ENCODE results near the gene BABAM2. TPM values are rescaled to one million over a fixed set of nuclear protein-coding genes. Genes with fewer than 3 reads are reported as not detected.

The BABAM2 gene
- total RNA-seq, 1 donor from 2014 or later, result 35.3 TPM

- TF ChIP-seq CTCF (IDR thresholded peaks at IDR 0.05; ENCODE audit: insufficient read depth, low read length, poor library complexity, severe bottlenecking), result no peak
- Histone ChIP-seq H3K36me3 (ENCODE audit: control insufficient read depth, insufficient read depth, low read length) (no peaks in the 10 kb centered on the region), H3K4me3 (ENCODE audit: low read depth, low read length) (no peak overlapping the region), H3K27me3 (ENCODE audit: control insufficient read depth, insufficient read depth, low read length) (no peaks in the 10 kb centered on the region)
- no peak for DNase-seq (ENCODE audit: low read depth)
Observed at GRCh38 chr2:28247290-28247689, 356.8 kb downstream of the BABAM2 start.

GRCh38 chr2:28247734-28248133 is 357.2 kb downstream of the BABAM2 start:
- no peak overlapping the region for H3K4me3 ChIP-seq (ENCODE audit: low read depth, low read length)
- no peaks in the 10 kb centered on the region for H3K36me3 ChIP-seq (ENCODE audit: control insufficient read depth, insufficient read depth, low read length)
- no peak for TF ChIP-seq CTCF (IDR thresholded peaks at IDR 0.05; ENCODE audit: insufficient read depth, low read length, poor library complexity, severe bottlenecking)
- no peaks in the 10 kb centered on the region for H3K27me3 ChIP-seq (ENCODE audit: control insufficient read depth, insufficient read depth, low read length)
- DNase-seq (ENCODE audit: low read depth), result no peak

- no peaks in the 10 kb centered on the region for H3K27me3 ChIP-seq (ENCODE audit: control insufficient read depth, insufficient read depth, low read length)
- DNase-seq (ENCODE audit: low read depth), result no peak
- no peaks in the 10 kb centered on the region for H3K36me3 ChIP-seq (ENCODE audit: control insufficient read depth, insufficient read depth, low read length)
- no peak overlapping the region for H3K4me3 ChIP-seq (ENCODE audit: low read depth, low read length)
- no peak for TF ChIP-seq CTCF (IDR thresholded peaks at IDR 0.05; ENCODE audit: insufficient read depth, low read length, poor library complexity, severe bottlenecking)
Observed at GRCh38 chr2:28248511-28248910, 358.0 kb downstream of the BABAM2 start.

GRCh38 chr2:28250006-28250405 is 359.5 kb downstream of the BABAM2 start:
- DNase-seq (ENCODE audit: low read depth), result no peak

GRCh38 chr2:28251337-28251736 is 360.8 kb downstream of the BABAM2 start:
- Histone ChIP-seq H3K27me3 (ENCODE audit: control insufficient read depth, insufficient read depth, low read length) (no peaks in the 10 kb centered on the region), H3K4me3 (ENCODE audit: low read depth, low read length) (no peak overlapping the region), H3K36me3 (ENCODE audit: control insufficient read depth, insufficient read depth, low read length) (no peaks in the 10 kb centered on the region)
- TF ChIP-seq CTCF (IDR thresholded peaks at IDR 0.05; ENCODE audit: insufficient read depth, low read length, poor library complexity, severe bottlenecking), result no peak
- no peak for DNase-seq (ENCODE audit: low read depth)

More at GRCh38 chr2:28250006-28250405, 359.5 kb downstream of the BABAM2 start:
- Histone ChIP-seq H3K4me3 (ENCODE audit: low read depth, low read length) (no peak overlapping the region), H3K27me3 (ENCODE audit: control insufficient read depth, insufficient read depth, low read length) (no peaks in the 10 kb centered on the region), H3K36me3 (ENCODE audit: control insufficient read depth, insufficient read depth, low read length) (no peaks in the 10 kb centered on the region)
- no peak for TF ChIP-seq CTCF (IDR thresholded peaks at IDR 0.05; ENCODE audit: insufficient read depth, low read length, poor library complexity, severe bottlenecking)

- H3K36me3 ChIP-seq (ENCODE audit: control insufficient read depth, insufficient read depth, low read length), result no peaks in the 10 kb centered on the region
- no peaks in the 10 kb centered on the region for H3K27me3 ChIP-seq (ENCODE audit: control insufficient read depth, insufficient read depth, low read length)
- TF ChIP-seq CTCF (IDR thresholded peaks at IDR 0.05; ENCODE audit: insufficient read depth, low read length, poor library complexity, severe bottlenecking), result no peak
- DNase-seq (ENCODE audit: low read depth), result no peak
- H3K4me3 ChIP-seq (ENCODE audit: low read depth, low read length), result no peak overlapping the region
Observed at GRCh38 chr2:28252311-28252710, 361.8 kb downstream of the BABAM2 start.
